Measurements from ENCODE around the gene TRIM13. TPM values are rescaled to one million over a fixed set of nuclear protein-coding genes. Genes with fewer than 3 reads are reported as not detected.
A peak's percentile ranks its signal among the peaks of the same experiment; 100 is the strongest.

TRIM13 gene
- total and polyA plus RNA-seq, 11 donors = 14.0 to 26.9 (median 18.5) TPM

DNA sequence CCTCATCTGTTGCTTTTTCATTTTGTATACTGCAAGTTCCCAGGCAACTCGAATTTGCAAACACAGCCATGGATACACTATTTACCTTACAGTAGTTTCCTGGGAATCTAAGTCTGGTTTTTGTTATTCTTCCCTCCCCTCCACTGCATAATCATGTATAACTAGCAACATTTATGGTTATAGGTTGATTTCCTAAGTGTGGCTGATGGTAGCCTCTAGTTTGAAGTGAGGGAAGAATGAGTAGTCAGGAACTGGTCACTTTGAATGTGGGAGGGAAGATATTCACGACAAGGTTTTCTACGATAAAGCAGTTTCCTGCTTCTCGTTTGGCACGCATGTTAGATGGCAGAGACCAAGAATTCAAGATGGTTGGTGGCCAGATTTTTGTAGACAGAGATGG is 18.4 kb downstream of the TRIM13 start, which contains the start of gene KCNRG:
TSS of gene KCNRG (plus strand) at position 187 of the 400 bp plus-strand sequence. CDS start at position 237, 50 bp downstream.
- H3K9me3 ChIP-seq = no peaks in the 10 kb centered on the region
- 31 to 35% (median 32%) methylated on average over 5 of the region's 5 CpGs for WGBS, 4 donors
- H3K4me1 ChIP-seq = peaks cover 0 to 48% (median 29%) of the 10 kb centered on the region in 12 donors
- no peak for TF ChIP-seq POLR2A (IDR thresholded peaks at IDR 0.05)
- TF ChIP-seq, protein P1, sequence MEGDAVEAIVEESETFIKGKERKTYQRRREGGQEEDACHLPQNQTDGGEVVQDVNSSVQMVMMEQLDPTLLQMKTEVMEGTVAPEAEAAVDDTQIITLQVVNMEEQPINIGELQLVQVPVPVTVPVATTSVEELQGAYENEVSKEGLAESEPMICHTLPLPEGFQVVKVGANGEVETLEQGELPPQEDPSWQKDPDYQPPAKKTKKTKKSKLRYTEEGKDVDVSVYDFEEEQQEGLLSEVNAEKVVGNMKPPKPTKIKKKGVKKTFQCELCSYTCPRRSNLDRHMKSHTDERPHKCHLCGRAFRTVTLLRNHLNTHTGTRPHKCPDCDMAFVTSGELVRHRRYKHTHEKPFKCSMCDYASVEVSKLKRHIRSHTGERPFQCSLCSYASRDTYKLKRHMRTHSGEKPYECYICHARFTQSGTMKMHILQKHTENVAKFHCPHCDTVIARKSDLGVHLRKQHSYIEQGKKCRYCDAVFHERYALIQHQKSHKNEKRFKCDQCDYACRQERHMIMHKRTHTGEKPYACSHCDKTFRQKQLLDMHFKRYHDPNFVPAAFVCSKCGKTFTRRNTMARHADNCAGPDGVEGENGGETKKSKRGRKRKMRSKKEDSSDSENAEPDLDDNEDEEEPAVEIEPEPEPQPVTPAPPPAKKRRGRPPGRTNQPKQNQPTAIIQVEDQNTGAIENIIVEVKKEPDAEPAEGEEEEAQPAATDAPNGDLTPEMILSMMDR (IDR thresholded peaks at IDR 0.05) = no peak
- H3K27me3 ChIP-seq = no peaks in the 10 kb centered on the region
- DNase-seq = no peak
- H3K4me3 ChIP-seq = no peak within 1 kb of the TSS
- peak in 2 of 4 donors; percentile 24 to 28 for ATAC-seq
- H3K36me3 ChIP-seq = peaks cover 0 to 68% (median 42%) of the 10 kb centered on the region in 9 donors
- peak within 1 kb of the TSS in 11 of 12 donors; percentile 37 to 86 (median 60) for H3K27ac ChIP-seq
- intact Hi-C loops (cut with DNase I) = no loop called here

- H3K36me3 ChIP-seq = peaks cover 0 to 68% (median 42%) of the 10 kb centered on the region in 9 donors
- no peak overlapping the region for H3K4me3 ChIP-seq
- peak in 1 of 4 donors; percentile 7 for ATAC-seq
- H3K4me1 ChIP-seq = peaks cover 0 to 45% (median 29%) of the 10 kb centered on the region in 12 donors
- intact Hi-C loops (cut with DNase I) = no loop called here
- TF ChIP-seq POLR2A (IDR thresholded peaks at IDR 0.05) = no peak
- H3K9me3 ChIP-seq = no peaks in the 10 kb centered on the region
- no peaks in the 10 kb centered on the region for H3K27me3 ChIP-seq
- 58 to 68% (median 64%) methylated on average over 4 of the region's 4 CpGs for WGBS, 4 donors
- H3K27ac ChIP-seq = peak overlapping the region in 11 of 12 donors; percentile 15 to 86 (median 56)
- DNase-seq = no peak
Measured at GRCh38 chr13:50015750-50016149, 18.9 kb downstream of the TRIM13 start.

GRCh38 chr13:50016444-50016843 is 19.6 kb downstream of the TRIM13 start:
- no peak for ATAC-seq
- no peaks in the 10 kb centered on the region for H3K27me3 ChIP-seq
- peaks cover 0 to 68% (median 42%) of the 10 kb centered on the region in 9 donors for H3K36me3 ChIP-seq
- WGBS, 4 donors = 51 to 73% (median 59%) methylated on average over 2 of the region's 2 CpGs
- H3K4me1 ChIP-seq = peaks cover 0 to 45% (median 27%) of the 10 kb centered on the region in 12 donors
- H3K27ac ChIP-seq = peak overlapping the region in 10 of 12 donors; percentile 0 to 86 (median 62)
- H3K9me3 ChIP-seq = no peaks in the 10 kb centered on the region
- TF ChIP-seq POLR2A (IDR thresholded peaks at IDR 0.05) = no peak
- H3K4me3 ChIP-seq = no peak overlapping the region
- intact Hi-C loops (cut with DNase I) = no loop called here
- DNase-seq = no peak

DNA sequence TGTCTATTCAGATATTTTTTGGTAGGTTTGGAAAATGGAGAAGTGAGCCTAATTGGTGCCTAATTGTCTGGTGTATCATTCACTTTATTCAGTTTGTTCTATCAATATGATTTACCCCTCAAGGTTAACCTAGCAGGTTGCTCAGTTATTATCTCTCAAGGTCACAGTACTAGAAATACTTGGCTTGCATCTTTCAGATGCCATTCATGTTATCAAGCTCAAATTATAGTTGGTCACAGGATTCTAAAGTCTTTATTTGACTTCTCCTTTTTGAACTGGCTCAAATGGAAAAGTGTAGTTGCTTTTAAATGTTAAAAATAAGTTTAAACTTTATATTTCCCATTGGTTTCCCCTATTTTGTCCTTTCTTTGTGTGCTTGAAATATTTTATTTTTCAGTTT is 21.0 kb downstream of the TRIM13 start:
- no peak for TF ChIP-seq POLR2A (IDR thresholded peaks at IDR 0.05)
- TF ChIP-seq, protein P1 (IDR thresholded peaks at IDR 0.05) = no peak
- Histone ChIP-seq H3K36me3 (peaks cover 0 to 68% (median 36%) of the 10 kb centered on the region in 9 donors), H3K9me3 (no peaks in the 10 kb centered on the region), H3K4me1 (peaks cover 0 to 45% (median 27%) of the 10 kb centered on the region in 12 donors), H3K27ac (peak overlapping the region in 11 of 12 donors; percentile 15 to 86 (median 60)), H3K27me3 (no peaks in the 10 kb centered on the region), H3K4me3 (peak overlapping the region in 1 of 12 donors; percentile 2)
- no peak for DNase-seq
- intact Hi-C loops (cut with DNase I) = no loop called here
- ATAC-seq = peak in 3 of 4 donors; percentile 64 to 70 (median 69)

- no peak for DNase-seq
- intact Hi-C loops (cut with DNase I) = no loop called here
- H3K27ac ChIP-seq = no peak overlapping the region
- 43 to 61% (median 60%) methylated on average over 1 of the region's 1 CpG for WGBS, 4 donors
- ATAC-seq = no peak
- peaks cover 0 to 56% (median 32%) of the 10 kb centered on the region in 9 donors for H3K36me3 ChIP-seq
- no peak overlapping the region for H3K4me3 ChIP-seq
- no peaks in the 10 kb centered on the region for H3K9me3 ChIP-seq
- TF ChIP-seq POLR2A (IDR thresholded peaks at IDR 0.05) = no peak
- TF ChIP-seq, protein P1 (IDR thresholded peaks at IDR 0.05) = no peak
- no peaks in the 10 kb centered on the region for H3K27me3 ChIP-seq
- peaks cover 0 to 12% (median 5%) of the 10 kb centered on the region in 12 donors for H3K4me1 ChIP-seq
Measured at GRCh38 chr13:50025436-50025835, 28.6 kb downstream of the TRIM13 start.

Measured in heart left ventricle (tissue), 16 donors.